ENCODE data around the gene YPEL1. TPM values are rescaled to one million over a fixed set of nuclear protein-coding genes. Genes with fewer than 3 reads are reported as not detected.

Gene YPEL1
- total RNA-seq, 1 donor from 2014 or later: 9.1 TPM

DNA sequence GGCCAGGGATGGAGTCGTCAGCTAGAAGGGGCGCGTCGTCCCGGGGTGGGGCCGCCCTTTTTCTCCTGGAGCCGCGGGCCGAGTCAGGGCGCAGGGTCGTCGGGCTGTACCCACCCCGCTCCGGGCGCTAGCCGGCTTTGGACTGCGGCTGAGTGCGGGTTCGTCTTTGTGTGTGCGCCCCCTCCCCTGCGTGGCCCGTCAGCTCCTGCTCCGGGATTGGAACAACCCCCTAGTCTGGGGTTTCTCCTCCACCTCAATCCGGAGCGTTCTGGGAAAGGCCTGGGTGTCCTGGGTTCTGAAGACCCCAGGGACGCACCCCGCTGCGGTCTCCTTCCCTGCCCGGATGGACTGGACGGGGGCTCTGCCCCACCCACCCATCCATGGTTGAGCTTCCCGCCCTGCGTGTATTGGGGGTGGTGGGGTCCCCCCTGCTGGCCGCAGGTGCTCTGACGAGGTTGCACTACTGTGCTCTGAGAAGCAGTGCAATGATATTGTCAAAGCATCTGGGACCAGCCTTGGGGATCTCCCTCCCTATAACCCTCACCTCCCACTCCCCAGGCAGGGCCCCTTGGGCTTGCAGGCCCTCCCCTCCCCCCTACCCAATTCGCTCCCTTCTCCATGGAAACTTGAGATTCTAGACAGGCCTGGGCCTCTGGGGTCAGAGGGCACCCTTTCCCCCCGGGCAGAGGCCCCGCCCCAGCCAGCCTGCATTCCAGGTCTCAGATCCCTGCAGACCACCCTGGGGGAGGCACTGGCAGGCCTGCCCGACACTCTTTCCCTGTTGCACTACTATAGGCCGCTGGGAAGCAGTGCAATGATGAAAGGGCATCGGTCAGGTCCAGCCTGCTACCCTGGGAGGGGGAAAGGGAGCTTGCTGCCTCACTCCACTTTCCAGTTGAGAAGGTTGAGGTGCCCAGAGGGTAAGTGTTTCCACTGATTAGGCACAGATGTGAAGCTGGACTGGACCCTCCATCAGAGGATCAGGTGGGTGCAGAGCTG is 82.7 kb downstream of the YPEL1 start:
- DNase-seq: no peak

DNA sequence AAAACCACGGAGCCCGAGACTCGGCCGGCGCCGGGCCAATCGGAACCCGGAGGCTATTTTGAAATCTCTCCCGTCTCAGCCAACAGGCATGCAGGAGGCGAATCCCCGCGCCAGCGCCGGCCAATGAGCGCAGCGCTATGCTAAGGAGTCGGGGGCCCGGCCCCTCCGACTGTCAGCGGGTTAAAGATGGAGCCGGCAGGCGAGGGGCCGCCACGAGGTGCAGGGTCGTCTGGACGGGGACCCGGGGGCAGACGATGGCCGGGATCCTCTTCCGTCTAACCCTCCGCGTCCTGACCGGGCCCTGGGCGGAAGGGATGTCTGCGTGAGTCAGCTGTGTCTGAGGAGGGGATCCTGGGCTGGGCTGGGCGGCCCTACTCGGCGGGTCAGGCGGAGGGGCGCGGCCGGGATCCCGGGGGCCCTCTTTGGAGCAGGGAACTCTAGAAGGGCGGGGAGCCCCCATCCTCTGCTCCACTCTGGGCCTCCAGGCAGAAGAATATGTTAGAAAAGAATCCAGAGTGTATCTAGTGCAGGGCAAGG is 83.5 kb downstream of the YPEL1 start:
- peak; percentile 96 for DNase-seq

DNA sequence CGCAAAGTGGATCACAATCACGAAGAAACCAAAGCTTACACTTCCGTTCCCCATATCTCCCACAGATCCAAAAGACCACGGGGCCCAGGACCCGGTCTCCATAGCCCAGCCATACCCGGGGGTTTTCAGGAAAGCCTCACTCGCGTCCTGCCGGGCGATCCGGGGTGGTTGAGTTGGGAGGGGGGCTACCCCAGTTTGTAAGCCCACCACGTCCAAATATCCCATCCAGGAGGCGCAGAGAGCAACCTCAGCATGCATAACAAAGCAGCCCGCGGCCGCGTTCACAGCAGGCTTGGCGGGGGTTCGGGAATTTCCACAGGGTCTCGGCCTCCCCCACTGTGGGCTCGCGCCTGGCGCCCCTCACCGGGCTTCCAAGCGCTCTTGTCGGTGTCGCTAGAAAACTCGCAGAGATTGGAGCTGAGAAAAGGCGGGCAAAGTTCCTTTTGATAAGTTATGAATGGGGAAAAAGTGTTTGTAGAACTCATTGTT is 84.0 kb downstream of the YPEL1 start:
- DNase-seq: peak; percentile 33

DNA sequence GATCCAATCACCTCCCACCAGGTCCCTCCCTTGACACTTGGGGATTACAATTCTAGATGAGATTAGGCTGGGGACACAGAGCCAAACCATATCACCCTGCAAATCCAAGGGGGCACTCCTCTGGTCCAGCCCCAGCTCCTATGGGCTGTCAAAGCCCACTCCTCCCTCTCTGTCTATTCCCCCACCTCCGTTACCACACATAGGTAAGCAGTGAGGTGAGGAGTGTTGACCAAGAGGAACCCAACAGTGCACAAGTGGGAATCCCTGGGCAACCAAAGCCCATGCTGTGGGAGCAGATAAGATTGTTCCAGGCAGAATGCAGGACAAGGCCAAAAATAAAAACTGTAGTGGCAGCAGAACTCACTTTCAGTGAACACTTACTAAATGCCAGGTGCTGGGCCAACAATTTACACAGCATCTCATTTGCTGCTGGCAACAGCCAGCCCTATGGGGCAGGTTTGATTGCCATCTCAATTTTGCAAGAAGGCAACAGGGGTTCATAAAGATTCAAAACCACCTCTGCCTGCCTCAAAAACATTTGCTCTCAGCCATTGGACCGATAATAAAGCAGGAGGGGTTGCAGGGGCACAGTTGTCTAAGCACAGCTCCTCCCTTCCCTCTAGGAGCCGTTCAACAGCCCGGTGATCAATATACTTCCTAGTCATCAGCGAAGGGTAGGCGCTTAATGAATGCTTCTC is 84.6 kb downstream of the YPEL1 start:
- DNase-seq: no peak

DNA sequence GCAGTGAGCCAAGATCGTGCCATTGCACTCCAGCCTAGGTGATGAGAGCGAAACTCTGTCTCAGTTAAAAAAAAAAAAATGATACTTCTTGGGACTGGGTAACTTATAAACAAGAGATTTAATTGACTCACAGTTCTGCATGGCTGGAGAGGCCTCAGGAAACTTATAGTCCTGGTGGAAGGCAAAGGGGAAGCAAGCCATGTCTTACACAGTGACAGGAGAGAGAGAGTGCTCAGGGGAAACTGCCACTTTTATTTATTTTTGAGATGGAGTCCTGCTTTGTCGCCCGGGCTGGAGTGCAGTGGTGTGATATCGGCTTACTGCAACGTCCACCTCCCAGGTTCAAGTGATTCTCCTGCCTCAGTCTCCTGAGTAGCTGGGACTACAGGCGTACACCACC is 85.3 kb downstream of the YPEL1 start:
- DNase-seq: no peak

Small RNA genes within 50 kb of the gene (small RNA-seq; reads per million reads assigned to genes)
- gene MIR301B (ENCODE audit: low replicate concordance): 4.3 reads per million, percentile 92 among the genes with 10 or more reads in this experiment
- gene RN7SL280P (ENCODE audit: low replicate concordance): not detected

Other genes with a start within 250 kb of the YPEL1 start
- not detected for gene RIMBP3C, start 184.3 kb downstream of the YPEL1 start, total RNA-seq
- 27.9 TPM for gene UBE2L3, start 168.1 kb downstream of the YPEL1 start, total RNA-seq
- gene YDJC, start 105.8 kb downstream of the YPEL1 start, total RNA-seq: 7.5 TPM
- gene CCDC116, start 103.0 kb downstream of the YPEL1 start, total RNA-seq: not detected
- gene SDF2L1, start 93.5 kb downstream of the YPEL1 start, total RNA-seq: 15.5 TPM
- gene PPIL2, start 69.8 kb downstream of the YPEL1 start, total RNA-seq: 28.1 TPM
- gene MAPK1, start 131.9 kb upstream of the YPEL1 start, total RNA-seq: 88.3 TPM
- 53.9 TPM for gene PPM1F, start 217.1 kb upstream of the YPEL1 start, total RNA-seq
- gene TOP3B, start 247.0 kb upstream of the YPEL1 start, total RNA-seq: 19.0 TPM

Data from tongue (tissue), 3 donors.